Right lobe of liver (tissue), 4 donors: ENCODE results near the gene ALOX5.

ENCODE experiments used
- POLR2A ChIP-seq: fragments of 450-650 bp; IDR thresholded peaks from one replicate; pipeline ENCODE4 v1.6.1; 2017; ENCODE audit warnings: antibody characterized with exemption, mild to moderate bottlenecking
- TF ChIP-seq, protein P1 (sequence below), 4 donors: fragments of 200-600 bp in 3 of 4; fragments of 450-650 bp in 1 of 4; IDR thresholded peaks; one replicate each; pipeline versions ENCODE4 v1.5.1 to v1.8.0; 2016 to 2022; ENCODE audit warnings: antibody characterized with exemption in 4 of 4, mild to moderate bottlenecking in 2 of 4
- donor health status: DM: no; HTN: no; CAD: no.
- donor health status: DM: no; HTN: no; CAD: no.
- donor health status: DM: no; HTN: yes; CAD: no.

DNA sequence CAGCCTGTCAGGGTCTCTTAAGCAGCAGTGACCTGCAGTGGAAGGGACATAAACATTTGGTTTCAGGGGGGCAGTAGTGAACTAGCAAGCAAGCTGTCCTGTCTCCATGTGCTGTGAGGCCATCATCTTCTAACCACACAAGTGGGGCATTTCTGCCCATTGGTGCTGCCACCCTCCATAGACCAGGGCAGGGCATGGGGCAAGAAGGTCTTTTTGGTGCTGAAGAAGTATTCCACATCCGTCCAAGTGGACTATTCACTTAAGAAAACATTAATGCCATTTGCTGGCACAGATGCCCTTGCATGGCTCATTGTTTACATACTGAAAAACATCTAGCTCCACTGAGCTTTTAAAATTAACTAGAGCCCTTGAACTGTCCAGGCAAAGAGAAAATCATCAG lies 35.8 kb downstream of the ALOX5 start:
- TF ChIP-seq, protein P1, sequence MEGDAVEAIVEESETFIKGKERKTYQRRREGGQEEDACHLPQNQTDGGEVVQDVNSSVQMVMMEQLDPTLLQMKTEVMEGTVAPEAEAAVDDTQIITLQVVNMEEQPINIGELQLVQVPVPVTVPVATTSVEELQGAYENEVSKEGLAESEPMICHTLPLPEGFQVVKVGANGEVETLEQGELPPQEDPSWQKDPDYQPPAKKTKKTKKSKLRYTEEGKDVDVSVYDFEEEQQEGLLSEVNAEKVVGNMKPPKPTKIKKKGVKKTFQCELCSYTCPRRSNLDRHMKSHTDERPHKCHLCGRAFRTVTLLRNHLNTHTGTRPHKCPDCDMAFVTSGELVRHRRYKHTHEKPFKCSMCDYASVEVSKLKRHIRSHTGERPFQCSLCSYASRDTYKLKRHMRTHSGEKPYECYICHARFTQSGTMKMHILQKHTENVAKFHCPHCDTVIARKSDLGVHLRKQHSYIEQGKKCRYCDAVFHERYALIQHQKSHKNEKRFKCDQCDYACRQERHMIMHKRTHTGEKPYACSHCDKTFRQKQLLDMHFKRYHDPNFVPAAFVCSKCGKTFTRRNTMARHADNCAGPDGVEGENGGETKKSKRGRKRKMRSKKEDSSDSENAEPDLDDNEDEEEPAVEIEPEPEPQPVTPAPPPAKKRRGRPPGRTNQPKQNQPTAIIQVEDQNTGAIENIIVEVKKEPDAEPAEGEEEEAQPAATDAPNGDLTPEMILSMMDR (IDR thresholded peaks at IDR 0.05), result no peak
- TF ChIP-seq POLR2A, result no peak
